Memory B cell (primary cell): ENCODE results near the gene CFAP410.
"Not testable (repeated sequence)": the region's sequence is repeated elsewhere in the genome, so short reads cannot be mapped to it uniquely, and the experiment has no call there.

ENCODE experiments used
- ATAC-seq: fragments of 150-1000 bp; cut with Tn5 transposase; 2 replicates; pipeline ENCODE4 v1.10.0; 2021; ENCODE audit warnings: low read depth, mild to moderate bottlenecking, moderate library complexity
- DNase-seq, 2 donors: peaks; one replicate each; pipeline ENCODE4 v3.0.0; 2022; ENCODE audit warnings: low spot score in 2 of 2
- H3K27ac Mint-ChIP-seq: one replicate; pipeline ENCODE4 v1.8.0; 2022; ENCODE audit warnings: mild to moderate bottlenecking, moderate library complexity, mixed read lengths
- H3K27me3 Mint-ChIP-seq: one replicate; pipeline ENCODE4 v1.8.0; 2022; ENCODE audit warnings: mixed read lengths
- H3K36me3 Mint-ChIP-seq: one replicate; pipeline ENCODE4 v1.8.0; 2022; ENCODE audit warnings: mild to moderate bottlenecking, mixed read lengths
- H3K4me1 Mint-ChIP-seq: one replicate; pipeline ENCODE4 v1.8.0; 2022; ENCODE audit warnings: mixed read lengths
- H3K4me3 Mint-ChIP-seq: one replicate; pipeline ENCODE4 v1.8.0; 2022; ENCODE audit warnings: mild to moderate bottlenecking, moderate library complexity, mixed read lengths
- H3K9me3 Mint-ChIP-seq: one replicate; pipeline ENCODE4 v1.8.0; 2022; ENCODE audit warnings: mixed read lengths

Gene CFAP410

GRCh38 chr21:44363278-44363677 lies 24.1 kb upstream of the CFAP410 start:
- Mint-ChIP-seq H3K9me3 (peaks cover 4% of the 10 kb centered on the region), H3K27me3 (no peaks in the 10 kb centered on the region), H3K4me1 (peaks cover 5% of the 10 kb centered on the region), H3K27ac (no peak overlapping the region), H3K4me3 (no peak overlapping the region), H3K36me3 (peaks cover 9% of the 10 kb centered on the region)
- ATAC-seq, result no peak
- no peak for DNase-seq

DNA sequence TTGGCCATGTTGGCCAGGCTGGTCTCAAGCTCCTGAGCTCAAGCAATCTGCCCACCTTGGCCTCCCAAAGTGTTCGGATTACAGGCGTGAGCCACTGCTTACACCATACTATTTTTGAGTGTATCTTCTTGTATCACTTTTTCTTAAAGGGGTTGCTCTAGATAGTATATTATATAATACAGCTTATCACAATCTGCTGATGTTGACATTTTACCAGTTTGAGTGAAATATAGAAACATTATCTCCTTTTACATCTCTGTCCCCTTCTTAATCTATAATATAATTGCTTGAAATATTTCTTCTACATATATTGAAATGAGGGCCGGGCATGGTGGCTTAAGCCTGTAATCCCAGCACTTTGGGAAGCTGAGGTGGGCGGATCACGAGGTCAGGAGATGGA lies 22.7 kb upstream of the CFAP410 start:
- not testable (repeated sequence) for H3K36me3 Mint-ChIP-seq, H3K4me1 Mint-ChIP-seq, H3K27ac Mint-ChIP-seq, ATAC-seq, H3K4me3 Mint-ChIP-seq, DNase-seq, H3K27me3 Mint-ChIP-seq, H3K9me3 Mint-ChIP-seq

GRCh38 chr21:44360159-44360558 lies 21.0 kb upstream of the CFAP410 start:
- DNase-seq, result no peak
- Mint-ChIP-seq H3K9me3 (peaks cover 4% of the 10 kb centered on the region), H3K27me3 (no peaks in the 10 kb centered on the region), H3K4me3 (peak overlapping the region; percentile 54), H3K4me1 (peaks cover 11% of the 10 kb centered on the region), H3K36me3 (peaks cover 4% of the 10 kb centered on the region), H3K27ac (peak overlapping the region; percentile 35)
- peak; percentile 71 for ATAC-seq

- H3K27ac Mint-ChIP-seq, result no peak overlapping the region
- ATAC-seq, result no peak
- H3K4me3 Mint-ChIP-seq, result no peak overlapping the region
- peaks cover 4% of the 10 kb centered on the region for H3K9me3 Mint-ChIP-seq
- no peak for DNase-seq
- no peaks in the 10 kb centered on the region for H3K27me3 Mint-ChIP-seq
- H3K36me3 Mint-ChIP-seq, result peaks cover 4% of the 10 kb centered on the region
- peaks cover 19% of the 10 kb centered on the region for H3K4me1 Mint-ChIP-seq
These were observed 20.2 kb upstream of the CFAP410 start for GRCh38 chr21:44359396-44359795.

DNA sequence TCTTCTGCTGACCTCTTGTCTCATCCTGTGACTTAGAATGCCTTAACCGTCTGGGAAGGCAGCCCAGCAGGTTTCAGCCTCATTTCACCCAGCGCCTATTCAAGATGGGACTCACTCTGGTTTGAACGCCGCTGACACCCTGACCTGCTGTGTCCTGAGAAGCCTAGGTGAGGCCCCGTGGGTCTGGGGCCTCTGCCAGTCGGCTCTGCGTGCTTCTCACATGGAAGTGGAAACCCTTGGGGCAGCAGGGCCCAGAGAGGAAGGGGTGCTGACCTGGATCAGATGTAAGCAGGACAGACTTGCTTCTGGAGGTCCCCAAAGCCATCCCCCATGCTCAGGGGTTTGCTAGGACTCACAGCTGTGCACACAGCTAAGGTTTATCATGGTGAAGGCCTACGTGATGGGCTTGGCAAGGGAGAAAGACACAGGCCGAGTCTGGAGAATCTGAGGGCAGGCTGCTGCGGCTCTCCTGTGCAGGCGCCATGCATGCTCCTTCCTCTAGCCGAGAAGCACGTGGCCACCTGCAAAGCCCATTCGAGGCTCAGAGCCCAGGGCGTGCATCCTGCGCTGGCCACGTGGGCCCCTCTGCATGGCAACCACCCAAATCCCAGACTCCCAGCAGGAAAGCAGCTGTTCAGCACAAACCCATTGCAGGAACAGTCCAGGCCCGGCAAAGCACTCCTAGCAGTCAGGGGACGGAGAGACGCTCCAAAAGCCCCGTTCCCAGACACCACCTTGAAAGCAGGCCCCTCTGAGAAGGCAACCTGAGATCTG lies 18.1 kb upstream of the CFAP410 start:
- H3K27ac Mint-ChIP-seq, result no peak overlapping the region
- no peak overlapping the region for H3K4me3 Mint-ChIP-seq
- no peak for ATAC-seq
- peaks cover 34% of the 10 kb centered on the region for H3K4me1 Mint-ChIP-seq
- H3K27me3 Mint-ChIP-seq, result no peaks in the 10 kb centered on the region
- no peak for DNase-seq
- no peaks in the 10 kb centered on the region for H3K36me3 Mint-ChIP-seq
- H3K9me3 Mint-ChIP-seq, result no peaks in the 10 kb centered on the region

GRCh38 chr21:44356636-44357035 lies 17.4 kb upstream of the CFAP410 start:
- Mint-ChIP-seq H3K27me3 (no peaks in the 10 kb centered on the region), H3K36me3 (no peaks in the 10 kb centered on the region), H3K9me3 (no peaks in the 10 kb centered on the region), H3K4me3 (no peak overlapping the region), H3K4me1 (peaks cover 35% of the 10 kb centered on the region), H3K27ac (no peak overlapping the region)
- DNase-seq (no peak), ATAC-seq (peak; percentile 45)

DNA sequence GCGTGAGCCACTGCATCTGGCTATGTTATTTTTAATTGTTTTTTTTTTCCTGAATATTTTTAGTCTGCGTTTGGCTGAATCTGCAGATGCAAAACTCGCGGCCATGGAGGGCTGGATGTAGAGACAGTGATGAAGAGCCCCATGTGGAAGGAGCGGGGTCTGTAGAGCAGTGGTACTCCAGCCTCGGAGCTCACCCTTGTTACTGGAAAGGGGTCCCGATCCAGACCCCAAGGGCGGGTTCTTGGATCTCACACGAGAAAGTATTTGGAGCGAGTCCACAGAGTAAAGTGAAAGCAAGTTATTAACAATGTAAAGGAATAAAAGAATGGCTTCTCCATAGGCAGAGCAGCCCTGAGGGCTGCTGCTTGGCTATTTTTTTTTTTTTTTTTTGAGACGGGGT lies 17.0 kb upstream of the CFAP410 start:
- Mint-ChIP-seq H3K4me3 (no peak overlapping the region), H3K27me3 (no peaks in the 10 kb centered on the region), H3K9me3 (no peaks in the 10 kb centered on the region), H3K27ac (no peak overlapping the region), H3K4me1 (peaks cover 35% of the 10 kb centered on the region), H3K36me3 (no peaks in the 10 kb centered on the region)
- DNase-seq (no peak), ATAC-seq (no peak)

DNA sequence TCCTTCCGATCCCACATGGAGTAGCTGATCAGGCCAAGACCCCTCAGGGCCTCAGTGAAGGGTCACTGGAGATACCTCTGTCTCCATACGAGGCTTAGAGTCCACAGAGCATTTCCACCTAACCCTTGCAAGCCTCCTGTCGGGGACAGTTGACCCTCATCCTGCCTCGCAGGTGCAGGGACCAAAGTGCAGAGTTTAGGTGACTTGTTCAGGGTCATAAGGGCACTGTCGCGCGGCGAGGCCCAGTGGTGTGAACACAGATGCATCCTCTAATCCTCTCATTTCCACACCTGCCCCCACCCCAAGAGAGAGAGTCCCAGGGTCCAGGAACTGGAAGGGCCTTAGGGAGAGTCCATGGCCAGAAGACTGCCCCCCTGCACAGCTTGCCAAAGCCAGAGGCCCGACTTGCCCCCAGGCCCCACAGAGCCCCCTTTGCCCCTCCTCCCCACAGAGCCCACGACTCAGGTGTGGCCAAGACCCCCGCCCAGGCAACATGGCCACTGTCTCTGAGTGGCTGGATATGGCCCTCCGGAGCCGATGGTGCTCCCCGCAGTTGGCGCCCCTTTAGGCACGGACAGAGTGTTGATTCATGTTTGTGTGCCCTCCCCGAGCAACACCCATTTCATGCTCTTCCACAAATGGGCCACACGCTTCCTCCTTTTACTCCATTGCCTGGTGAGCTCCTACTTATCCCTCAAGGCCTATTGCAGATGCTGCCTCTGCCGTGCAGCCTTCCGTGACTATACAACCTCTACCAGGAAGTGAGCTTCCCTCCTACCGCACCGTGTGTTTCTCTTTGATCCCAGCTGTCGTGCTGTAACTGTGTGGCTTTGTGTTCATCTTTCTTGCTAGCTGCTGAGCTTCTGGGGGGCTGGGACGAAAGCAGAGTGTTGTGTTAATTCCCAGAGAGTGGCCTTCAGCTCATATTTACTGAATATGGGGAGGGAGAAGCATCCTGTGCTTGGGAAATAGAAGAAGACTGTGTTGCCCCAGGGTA lies 15.9 kb upstream of the CFAP410 start:
- DNase-seq, result no peak
- ATAC-seq, result peak; percentile 50
- H3K27ac Mint-ChIP-seq, result peak overlapping the region; percentile 70
- no peaks in the 10 kb centered on the region for H3K9me3 Mint-ChIP-seq
- H3K36me3 Mint-ChIP-seq, result no peaks in the 10 kb centered on the region
- H3K4me1 Mint-ChIP-seq, result peaks cover 33% of the 10 kb centered on the region
- H3K27me3 Mint-ChIP-seq, result no peaks in the 10 kb centered on the region
- peak overlapping the region; percentile 85 for H3K4me3 Mint-ChIP-seq

- H3K27me3 Mint-ChIP-seq, result peaks cover 1% of the 10 kb centered on the region
- H3K27ac Mint-ChIP-seq, result peak overlapping the region; percentile 70
- ATAC-seq (no peak), DNase-seq (no peak)
- peaks cover 33% of the 10 kb centered on the region for H3K4me1 Mint-ChIP-seq
- H3K4me3 Mint-ChIP-seq, result peak overlapping the region; percentile 85
- no peaks in the 10 kb centered on the region for H3K9me3 Mint-ChIP-seq
- no peaks in the 10 kb centered on the region for H3K36me3 Mint-ChIP-seq
These were observed 14.8 kb upstream of the CFAP410 start for GRCh38 chr21:44354001-44354405.

GRCh38 chr21:44353191-44353970 lies 14.2 kb upstream of the CFAP410 start, which contains the start of gene TRPM2:
TRPM2 (plus strand) TSS chr21:44353621; CDS start chr21:44353701, 80 bp downstream.
- peak within 1 kb of the TSS; percentile 85 for H3K4me3 Mint-ChIP-seq

GRCh38 chr21:44352253-44352860 lies 13.2 kb upstream of the CFAP410 start:
- H3K4me1 Mint-ChIP-seq, result peaks cover 33% of the 10 kb centered on the region
- no peaks in the 10 kb centered on the region for H3K36me3 Mint-ChIP-seq
- DNase-seq, result no peak
- no peak for ATAC-seq
- peak overlapping the region; percentile 85 for H3K4me3 Mint-ChIP-seq
- no peak overlapping the region for H3K27ac Mint-ChIP-seq
- H3K27me3 Mint-ChIP-seq, result peaks cover 1% of the 10 kb centered on the region
- no peaks in the 10 kb centered on the region for H3K9me3 Mint-ChIP-seq

More at GRCh38 chr21:44353191-44353970, 14.2 kb upstream of the CFAP410 start, which contains the start of gene TRPM2:
- Mint-ChIP-seq H3K27ac (peak within 1 kb of the TSS; percentile 70), H3K27me3 (peaks cover 1% of the 10 kb centered on the region), H3K4me1 (peaks cover 33% of the 10 kb centered on the region), H3K9me3 (no peaks in the 10 kb centered on the region), H3K36me3 (no peaks in the 10 kb centered on the region)
- peak in 1 of 2 donors; percentile 35 for DNase-seq
- ATAC-seq, result peak; percentile 66

- H3K4me3 Mint-ChIP-seq, result no peak overlapping the region
- H3K27me3 Mint-ChIP-seq, result peaks cover 1% of the 10 kb centered on the region
- peaks cover 33% of the 10 kb centered on the region for H3K4me1 Mint-ChIP-seq
- DNase-seq (no peak), ATAC-seq (no peak)
- H3K9me3 Mint-ChIP-seq, result no peaks in the 10 kb centered on the region
- no peak overlapping the region for H3K27ac Mint-ChIP-seq
- H3K36me3 Mint-ChIP-seq, result no peaks in the 10 kb centered on the region
These were observed 12.5 kb upstream of the CFAP410 start for GRCh38 chr21:44351535-44352252.
